Epithelial cell of proximal tubule (primary cell): ENCODE measurements around the gene FOXF1. TPM values are rescaled to one million over a fixed set of nuclear protein-coding genes. Genes with fewer than 3 reads are reported as not detected.

ENCODE experiments used
- DNase-seq: peaks from one replicate; pipeline ENCODE4 v3.0.0-alpha.2; 2011; ENCODE audit warnings: low read depth
- H3K4me3 ChIP-seq: 2 replicates; pipeline ENCODE4 v1.5.1; 2011; ENCODE audit warnings: low read depth, mild to moderate bottlenecking, low read length
- CTCF ChIP-seq: conservative IDR thresholded peaks from 2 replicates; pipeline ENCODE4 v1.5.1; 2012; ENCODE audit warnings: low read depth, mild to moderate bottlenecking, low read length
- total RNA-seq: library from RNA; depleted of rRNA; stranded (reverse); fragments of >200 nt; gene quantifications from 2 replicates; pipeline ENCODE4 v1.2.3, GENCODE V29; 2015

FOXF1 gene
- total RNA-seq, 1 donor from 2014 or later: 0.12 TPM

GRCh38 chr16:86549893-86550190, 39.5 kb downstream of the FOXF1 start:
- DNase-seq: no peak
- TF ChIP-seq CTCF: no peak
- no peak overlapping the region for H3K4me3 ChIP-seq

GRCh38 chr16:86550281-86550680, 40.0 kb downstream of the FOXF1 start:
- no peak for DNase-seq
- H3K4me3 ChIP-seq: no peak overlapping the region
- TF ChIP-seq CTCF: no peak

GRCh38 chr16:86553356-86553755, 43.0 kb downstream of the FOXF1 start:
- DNase-seq: no peak
- H3K4me3 ChIP-seq: no peak overlapping the region
- no peak for TF ChIP-seq CTCF

DNA sequence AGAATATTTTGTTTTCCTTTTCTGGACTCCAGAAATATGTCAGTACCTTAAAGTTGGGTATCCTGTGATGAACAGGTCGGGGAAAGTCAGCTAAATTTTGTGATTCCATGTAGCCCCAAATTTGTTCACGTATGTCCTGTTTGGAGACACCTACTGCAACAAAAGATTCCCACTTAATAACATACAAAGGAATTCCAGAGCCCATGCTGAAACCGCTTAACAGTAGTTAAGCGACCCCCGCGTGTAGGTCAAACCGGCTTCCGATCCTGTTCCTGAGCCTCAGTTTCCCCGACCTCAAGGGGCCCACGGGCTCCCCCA, 44.2 kb downstream of the FOXF1 start:
- no peak for DNase-seq

DNA sequence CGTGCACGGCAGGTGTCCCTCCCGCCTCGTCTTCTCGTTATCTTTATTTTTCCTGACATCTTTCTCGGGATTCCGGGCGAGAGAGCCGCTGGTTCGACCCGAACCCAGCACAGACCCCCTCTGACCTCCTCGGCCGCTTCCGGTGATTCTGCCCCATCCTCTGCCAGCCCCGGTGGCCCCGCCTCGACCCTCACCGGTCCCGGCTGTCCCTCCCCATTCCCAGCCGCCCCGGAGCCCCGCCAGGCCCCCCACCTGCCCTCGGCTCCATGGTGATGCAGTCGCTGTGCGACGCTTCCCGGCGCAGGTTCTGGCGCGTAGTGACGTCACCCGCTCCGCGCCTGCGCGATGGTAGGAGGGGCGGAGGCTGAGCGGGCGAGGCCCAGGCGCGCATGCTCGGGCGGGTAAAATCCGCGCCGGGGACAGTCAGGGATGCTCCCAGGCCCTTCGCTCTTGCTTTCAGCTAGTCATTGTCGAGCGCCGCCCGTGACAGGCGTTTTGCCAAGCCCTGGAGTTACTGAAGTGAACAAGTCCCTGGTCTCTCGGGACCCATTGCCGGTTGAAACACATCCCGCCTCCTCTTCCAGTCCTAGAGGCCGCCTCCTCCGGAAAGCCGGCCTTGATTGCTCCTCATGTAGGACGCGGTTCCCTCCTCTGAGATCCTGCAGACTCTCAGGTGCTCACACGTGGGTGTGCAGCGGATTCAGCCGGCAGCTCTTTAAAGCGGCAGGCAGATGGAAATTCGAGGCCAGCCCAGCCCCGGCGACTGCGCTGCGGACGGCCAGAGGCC, 44.8 kb downstream of the FOXF1 start, which contains the start of gene MTHFSD:
MTHFSD (minus strand) TSS at position 319 of the 787 bp plus-strand sequence; CDS start at position 268, 51 bp downstream.
- no peak for DNase-seq
- H3K4me3 ChIP-seq: peak within 1 kb of the TSS; percentile 98
- no peak for TF ChIP-seq CTCF

More for the DNA sequence above, 44.2 kb downstream of the FOXF1 start:
- no peak for TF ChIP-seq CTCF
- H3K4me3 ChIP-seq: peak overlapping the region; percentile 98

GRCh38 chr16:86555704-86556075, 45.4 kb downstream of the FOXF1 start:
- TF ChIP-seq CTCF: no peak
- DNase-seq: no peak
- H3K4me3 ChIP-seq: peak overlapping the region; percentile 98

DNA sequence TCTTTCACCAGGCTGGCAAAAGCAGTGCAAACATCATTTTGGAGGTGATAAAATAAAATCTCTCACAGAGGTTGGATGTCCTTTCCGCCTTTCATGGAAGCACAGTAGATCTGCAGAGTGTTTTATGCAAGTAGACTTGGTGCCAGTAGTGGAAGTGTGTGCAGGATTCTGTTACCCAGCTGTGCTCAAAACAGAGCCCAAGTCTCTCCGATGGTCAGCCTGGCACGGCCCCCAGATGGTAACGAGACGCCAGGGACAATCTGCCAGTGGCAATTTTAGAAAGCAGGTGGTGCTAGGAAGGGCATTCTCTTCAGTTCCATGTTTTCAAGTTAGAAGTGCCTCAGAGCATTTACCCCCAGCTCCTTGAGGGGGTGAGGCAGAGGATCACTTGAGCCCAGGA, 46.2 kb downstream of the FOXF1 start:
- no peak for TF ChIP-seq CTCF
- H3K4me3 ChIP-seq: no peak overlapping the region
- no peak for DNase-seq
